ENCODE data around the gene SYNGR2.

SYNGR2 gene

GRCh38 chr17:78174870-78175642, 6.7 kb downstream of the SYNGR2 start:
- DNase-seq (ENCODE audit: low read depth) = no peak
- TF ChIP-seq CTCF (conservative IDR thresholded peaks at IDR 0.05; ENCODE audit: low read depth, low read length) = peak; percentile 17
- H3K4me3 ChIP-seq (ENCODE audit: low read length) = no peak overlapping the region

- DNase-seq (ENCODE audit: low read depth) = no peak
- TF ChIP-seq CTCF (conservative IDR thresholded peaks at IDR 0.05; ENCODE audit: low read depth, low read length) = no peak
- H3K4me3 ChIP-seq (ENCODE audit: low read length) = no peak overlapping the region
Observed at GRCh38 chr17:78175643-78175981, 7.2 kb downstream of the SYNGR2 start.

- no peak for DNase-seq (ENCODE audit: low read depth)
- peak; percentile 98 for TF ChIP-seq CTCF (conservative IDR thresholded peaks at IDR 0.05; ENCODE audit: low read depth, low read length)
- H3K4me3 ChIP-seq (ENCODE audit: low read length) = no peak overlapping the region
Observed at GRCh38 chr17:78176548-78177025, 8.2 kb downstream of the SYNGR2 start.

- no peak for TF ChIP-seq CTCF (conservative IDR thresholded peaks at IDR 0.05; ENCODE audit: low read depth, low read length)
- DNase-seq (ENCODE audit: low read depth) = no peak
- no peak overlapping the region for H3K4me3 ChIP-seq (ENCODE audit: low read length)
Observed at GRCh38 chr17:78179372-78179771, 11.0 kb downstream of the SYNGR2 start.

- no peak overlapping the region for H3K4me3 ChIP-seq (ENCODE audit: low read length)
- DNase-seq (ENCODE audit: low read depth) = no peak
- no peak for TF ChIP-seq CTCF (conservative IDR thresholded peaks at IDR 0.05; ENCODE audit: low read depth, low read length)
Observed at GRCh38 chr17:78180083-78180482, 11.7 kb downstream of the SYNGR2 start.

- TF ChIP-seq CTCF (conservative IDR thresholded peaks at IDR 0.05; ENCODE audit: low read depth, low read length) = no peak
- no peak for DNase-seq (ENCODE audit: low read depth)
- H3K4me3 ChIP-seq (ENCODE audit: low read length) = no peak overlapping the region
Observed at GRCh38 chr17:78180508-78180907, 12.1 kb downstream of the SYNGR2 start.

GRCh38 chr17:78182504-78182903, 14.1 kb downstream of the SYNGR2 start:
- TF ChIP-seq CTCF (conservative IDR thresholded peaks at IDR 0.05; ENCODE audit: low read depth, low read length) = no peak
- DNase-seq (ENCODE audit: low read depth) = no peak

More at GRCh38 chr17:78182504-78182903, 14.1 kb downstream of the SYNGR2 start:
- H3K4me3 ChIP-seq (ENCODE audit: low read length) = no peak overlapping the region
